ENCODE data around the gene PARD3B. TPM values are rescaled to one million over a fixed set of nuclear protein-coding genes. Genes with fewer than 3 reads are reported as not detected.

The PARD3B gene
- total and polyA plus RNA-seq, 2 of the 13 experiments (the other 11 are each of a cell fraction or from before 2014, with no cell fraction given) = 0.71 to 2.3 TPM

- in situ Hi-C loops (cut with HindIII; ENCODE audit: extremely low pct_ligation_motif_present, low pct_unique_long_range_greater_than_20kb) = no loop called here
These were observed 779.1 kb downstream of the PARD3B start for GRCh38 chr2:205324355-205324754.

DNA sequence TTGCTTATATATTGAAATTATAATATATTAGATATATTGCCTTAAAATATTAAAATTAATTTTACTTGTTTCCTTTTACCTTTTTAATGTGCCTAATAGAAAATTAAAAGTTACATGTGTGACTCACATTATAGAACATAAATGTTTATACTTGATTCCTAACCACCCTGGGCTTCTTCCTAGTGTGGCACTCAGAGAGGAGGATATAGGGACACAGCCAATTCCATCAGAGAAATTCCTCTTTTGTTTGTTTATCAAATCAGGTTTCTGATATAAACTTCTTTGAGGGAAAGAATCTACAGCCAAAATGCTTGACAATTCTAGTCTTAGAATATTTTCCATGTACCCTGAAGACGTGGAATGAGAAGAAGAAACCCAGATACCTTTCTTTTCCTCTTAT lies 788.1 kb downstream of the PARD3B start:
- CTCF ChIA-PET (ENCODE audit: low intra/inter-chr PET ratio, low total read pairs) = no interaction called here
- DNase-seq (ENCODE audit: low spot score) = no peak
- POLR2A ChIA-PET = no interaction called here
- Histone ChIP-seq H4K20me1 (ENCODE audit: insufficient read depth, low read length) (no peaks in the 10 kb centered on the region), H3K4me3 (replicated peaks in 1 of 3; ENCODE audit: insufficient read depth in 1 of 3, low read depth in 2 of 3, low read length in 3 of 3) (no peak overlapping the region), H3K4me2 (ENCODE audit: low read depth, low read length) (no peak overlapping the region), H3K79me2 (ENCODE audit: insufficient read depth, low read length) (no peaks in the 10 kb centered on the region), H3K4me1 (ENCODE audit: insufficient read depth, low read length) (no peaks in the 10 kb centered on the region), H3K9ac (ENCODE audit: insufficient read depth, low read depth, low read length) (no peak overlapping the region), H3K27ac (ENCODE audit: extremely low read length, insufficient read depth, low read length) (no peak overlapping the region), H2AFZ (ENCODE audit: low read length) (no peak overlapping the region), H3K36me3 (replicated peaks in 1 of 2; ENCODE audit: control insufficient read depth in 1 of 2, insufficient read depth in 2 of 2, low read length in 2 of 2) (no peaks in the 10 kb centered on the region), H3K9me3 (ENCODE audit: low read length) (no peaks in the 10 kb centered on the region), H3K27me3 (ENCODE audit: control insufficient read depth in 1 of 2, insufficient read depth in 2 of 2, low read length in 2 of 2) (no peaks in the 10 kb centered on the region)
- BruUV-seq (replicated peaks) = no TSS peak
- in situ Hi-C loops (cut with HindIII; ENCODE audit: extremely low pct_ligation_motif_present, low pct_unique_long_range_greater_than_20kb) (no loop called here), intact Hi-C loops (cut with micrococcal nuclease; ENCODE audit: unreplicated experiment) (no loop called here)
- no peak for ATAC-seq
- no peak for FAIRE-seq
- WGBS (ENCODE audit: low lambda C conversion rate) = 2% methylated on average over 1 of the region's 1 CpG
- TF ChIP-seq ZNF678 (CRISPR knock-in tag; IDR thresholded peaks at IDR 0.05) = no peak
- TF ChIP-seq ZNF607 (CRISPR knock-in tag; IDR thresholded peaks at IDR 0.05; ENCODE audit: borderline replicate concordance) = no peak
- TF ChIP-seq, protein P1, sequence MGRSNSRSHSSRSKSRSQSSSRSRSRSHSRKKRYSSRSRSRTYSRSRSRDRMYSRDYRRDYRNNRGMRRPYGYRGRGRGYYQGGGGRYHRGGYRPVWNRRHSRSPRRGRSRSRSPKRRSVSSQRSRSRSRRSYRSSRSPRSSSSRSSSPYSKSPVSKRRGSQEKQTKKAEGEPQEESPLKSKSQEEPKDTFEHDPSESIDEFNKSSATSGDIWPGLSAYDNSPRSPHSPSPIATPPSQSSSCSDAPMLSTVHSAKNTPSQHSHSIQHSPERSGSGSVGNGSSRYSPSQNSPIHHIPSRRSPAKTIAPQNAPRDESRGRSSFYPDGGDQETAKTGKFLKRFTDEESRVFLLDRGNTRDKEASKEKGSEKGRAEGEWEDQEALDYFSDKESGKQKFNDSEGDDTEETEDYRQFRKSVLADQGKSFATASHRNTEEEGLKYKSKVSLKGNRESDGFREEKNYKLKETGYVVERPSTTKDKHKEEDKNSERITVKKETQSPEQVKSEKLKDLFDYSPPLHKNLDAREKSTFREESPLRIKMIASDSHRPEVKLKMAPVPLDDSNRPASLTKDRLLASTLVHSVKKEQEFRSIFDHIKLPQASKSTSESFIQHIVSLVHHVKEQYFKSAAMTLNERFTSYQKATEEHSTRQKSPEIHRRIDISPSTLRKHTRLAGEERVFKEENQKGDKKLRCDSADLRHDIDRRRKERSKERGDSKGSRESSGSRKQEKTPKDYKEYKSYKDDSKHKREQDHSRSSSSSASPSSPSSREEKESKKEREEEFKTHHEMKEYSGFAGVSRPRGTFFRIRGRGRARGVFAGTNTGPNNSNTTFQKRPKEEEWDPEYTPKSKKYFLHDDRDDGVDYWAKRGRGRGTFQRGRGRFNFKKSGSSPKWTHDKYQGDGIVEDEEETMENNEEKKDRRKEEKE (IDR thresholded peaks at IDR 0.05) = no peak
- no peak for TF ChIP-seq SAFB2 (CRISPR knock-in tag; IDR thresholded peaks at IDR 0.05; ENCODE audit: borderline replicate concordance, low read depth)
- TF ChIP-seq SRSF4 (IDR thresholded peaks at IDR 0.05; ENCODE audit: low read depth, low read length, poor library complexity, severe bottlenecking) = no peak
- no peak for TF ChIP-seq BRF2 (CRISPR knock-in tag; IDR thresholded peaks at IDR 0.05)
- no peak for TF ChIP-seq GFI1 (CRISPR knock-in tag; IDR thresholded peaks at IDR 0.05; ENCODE audit: borderline replicate concordance)
- TF ChIP-seq ZNF558 (CRISPR knock-in tag; IDR thresholded peaks at IDR 0.05; ENCODE audit: borderline replicate concordance) = no peak
- no peak for TF ChIP-seq TAF1 (CRISPR knock-in tag; IDR thresholded peaks at IDR 0.05)
- no peak for TF ChIP-seq THRA (CRISPR knock-in tag; IDR thresholded peaks at IDR 0.05; ENCODE audit: borderline replicate concordance)
- no peak for TF ChIP-seq ETS1 (CRISPR knock-in tag; IDR thresholded peaks at IDR 0.05)

More at GRCh38 chr2:205324355-205324754, 779.1 kb downstream of the PARD3B start:
- DNase-seq (ENCODE audit: low spot score) (no peak), FAIRE-seq (no peak), ATAC-seq (no peak)
- Histone ChIP-seq H3K4me3 (replicated peaks in 1 of 3; ENCODE audit: insufficient read depth in 1 of 3, low read depth in 2 of 3, low read length in 3 of 3) (no peak overlapping the region), H3K27me3 (ENCODE audit: control insufficient read depth in 1 of 2, insufficient read depth in 2 of 2, low read length in 2 of 2) (no peaks in the 10 kb centered on the region), H3K4me1 (ENCODE audit: insufficient read depth, low read length) (no peaks in the 10 kb centered on the region), H4K20me1 (ENCODE audit: insufficient read depth, low read length) (no peaks in the 10 kb centered on the region), H3K9ac (ENCODE audit: insufficient read depth, low read depth, low read length) (no peak overlapping the region), H3K4me2 (ENCODE audit: low read depth, low read length) (no peak overlapping the region), H2AFZ (ENCODE audit: low read length) (no peak overlapping the region), H3K79me2 (ENCODE audit: insufficient read depth, low read length) (no peaks in the 10 kb centered on the region), H3K9me3 (ENCODE audit: low read length) (peaks cover 11% of the 10 kb centered on the region), H3K27ac (ENCODE audit: extremely low read length, insufficient read depth, low read length) (no peak overlapping the region), H3K36me3 (replicated peaks in 1 of 2; ENCODE audit: control insufficient read depth in 1 of 2, insufficient read depth in 2 of 2, low read length in 2 of 2) (no peaks in the 10 kb centered on the region)
- BruUV-seq (replicated peaks) = no TSS peak
- intact Hi-C loops (cut with micrococcal nuclease; ENCODE audit: unreplicated experiment) = loop anchor here (5.0 kb wide), 1 partner anchor 353 kb away; no protein-coding TSS in a partner anchor
- ChIA-PET POLR2A (no interaction called here), CTCF (ENCODE audit: low intra/inter-chr PET ratio, low total read pairs) (no interaction called here)
- no peak for TF ChIP-seq ZFP62 (CRISPR knock-in tag; IDR thresholded peaks at IDR 0.05)
- no peak for TF ChIP-seq ZNF10 (CRISPR knock-in tag; IDR thresholded peaks at IDR 0.05; ENCODE audit: borderline replicate concordance, low read depth)
- no peak for TF ChIP-seq CHD4 (IDR thresholded peaks at IDR 0.05; ENCODE audit: borderline replicate concordance, low read length)
- no peak for TF ChIP-seq KDM4B (CRISPR knock-in tag; IDR thresholded peaks at IDR 0.05)

Measured in HepG2 (cell line).